ENCODE measurements around the gene C12orf56. TPM values are rescaled to one million over a fixed set of nuclear protein-coding genes. Genes with fewer than 3 reads are reported as not detected.
A peak's percentile ranks its signal among the peaks of the same experiment; 100 is the strongest.

The C12orf56 gene, protein sequence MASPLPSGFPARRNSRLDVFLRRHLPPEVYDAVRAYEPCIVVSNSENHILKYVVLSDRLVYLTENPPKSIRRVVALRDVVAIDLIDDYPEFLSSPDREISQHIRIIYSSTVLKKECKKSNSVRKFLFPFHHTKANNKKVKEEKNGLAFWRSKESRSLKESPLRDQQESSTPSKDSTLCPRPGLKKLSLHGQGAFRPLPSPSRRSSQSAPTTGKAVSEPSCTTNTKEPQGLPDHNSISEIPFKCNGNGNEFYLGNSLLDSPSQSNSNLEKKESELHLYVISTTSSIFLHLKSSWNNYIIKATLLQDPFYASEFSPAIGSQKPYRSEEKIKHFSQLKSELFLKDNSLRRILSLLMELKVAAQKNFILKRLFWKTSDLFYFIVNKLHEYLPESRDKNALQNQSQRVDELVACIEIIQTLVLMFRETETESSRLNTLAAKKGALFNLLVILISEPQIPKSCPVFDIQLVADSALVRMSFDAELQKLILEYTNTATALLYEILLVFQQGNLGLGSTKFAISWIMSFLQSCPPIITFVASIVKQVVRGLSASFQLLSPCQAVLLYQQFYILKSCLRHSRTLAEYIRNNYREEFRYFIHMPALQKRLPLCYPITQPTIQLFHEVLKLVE
- 0.41 TPM in 1 of 2 replicates, not detected in the other for total RNA-seq (2014; rRNA removed; shearing (Covaris generic))

DNA sequence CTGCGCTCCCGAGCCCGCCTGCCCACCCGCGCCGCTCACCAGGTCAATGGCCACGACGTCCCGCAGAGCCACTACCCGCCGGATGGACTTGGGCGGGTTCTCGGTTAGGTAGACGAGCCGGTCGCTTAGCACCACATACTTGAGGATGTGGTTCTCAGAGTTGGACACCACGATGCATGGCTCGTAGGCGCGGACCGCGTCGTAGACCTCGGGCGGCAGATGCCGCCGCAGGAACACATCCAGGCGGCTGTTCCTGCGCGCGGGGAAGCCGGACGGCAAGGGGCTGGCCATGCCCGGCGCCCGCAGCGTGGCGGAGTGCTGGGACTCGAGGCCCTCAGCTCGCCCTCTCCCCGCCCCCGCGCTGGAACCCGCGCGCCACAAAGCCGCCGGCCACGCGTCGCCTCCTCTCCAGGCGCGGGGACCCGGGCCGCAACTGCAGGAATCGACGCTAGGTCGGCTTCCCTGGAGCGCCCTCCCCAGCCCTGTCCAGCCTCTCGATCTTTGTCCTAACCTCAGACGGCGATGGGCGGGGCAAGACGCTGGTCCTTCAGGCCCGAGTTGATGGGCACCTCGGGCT, at the start of gene C12orf56:
Gene C12orf56, minus strand, starts transcription at position 484 of the 577 bp plus-strand sequence. Its CDS starts 193 bp downstream, at position 291.
- no peak for DNase-seq (ENCODE audit: low spot score)

DNA sequence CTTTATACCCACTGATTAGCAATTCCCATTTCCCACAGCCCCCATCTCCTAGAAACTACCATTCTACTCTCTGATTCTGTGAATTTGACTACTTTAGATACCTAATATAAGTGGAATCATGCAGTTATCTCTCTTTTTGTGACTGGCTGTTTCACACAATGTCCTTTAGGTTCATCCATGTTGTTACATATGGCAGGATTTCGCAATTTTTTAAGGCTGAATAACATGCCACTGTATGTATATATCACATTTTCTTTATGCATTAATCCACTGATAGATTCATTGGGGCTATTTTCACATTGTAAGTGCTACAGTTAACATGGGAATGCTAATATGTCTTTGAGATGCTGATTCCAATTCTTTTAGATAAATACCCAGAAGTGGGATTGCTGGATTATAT, 49.5 kb upstream of the C12orf56 start:
- DNase-seq (ENCODE audit: low spot score), result no peak

DNA sequence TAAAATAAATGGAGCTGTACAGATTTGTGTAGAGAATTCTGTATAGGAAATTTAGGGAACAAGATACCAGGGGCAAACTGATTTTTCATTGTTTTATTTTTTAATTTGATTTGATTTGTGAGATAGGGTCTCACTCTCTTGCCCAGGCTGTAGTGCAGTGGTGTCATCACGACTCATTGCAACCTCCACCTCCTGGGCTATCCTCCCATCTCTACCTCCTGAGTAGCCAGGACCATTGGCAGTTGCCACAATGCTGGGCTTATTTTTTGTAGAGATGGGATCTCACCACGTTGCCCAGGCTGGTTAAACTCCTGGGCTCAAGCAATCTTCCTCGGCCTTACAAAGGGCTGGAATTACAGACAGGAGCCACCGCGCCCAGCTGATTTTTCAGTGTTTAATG, 43.4 kb upstream of the C12orf56 start:
- DNase-seq (ENCODE audit: low spot score), result no peak

DNA sequence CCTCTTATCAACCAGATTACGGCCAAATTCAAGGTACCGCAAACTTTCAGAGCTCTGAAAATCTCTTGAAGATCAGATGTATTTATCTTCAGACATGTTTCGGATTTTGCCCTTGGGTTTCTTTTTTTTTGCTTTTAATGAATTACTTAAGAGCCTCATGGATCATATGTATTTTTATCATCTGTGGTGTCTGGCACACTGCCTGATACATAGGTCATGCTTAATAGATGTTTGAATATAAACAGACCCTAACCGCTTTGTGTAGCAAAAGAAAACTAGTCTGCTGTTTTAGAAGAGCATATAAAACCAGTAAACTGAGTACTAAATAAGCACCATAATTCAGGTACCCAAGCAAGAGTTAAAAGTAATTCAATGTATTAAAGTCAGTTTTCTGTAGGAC, 41.2 kb upstream of the C12orf56 start:
- no peak for DNase-seq (ENCODE audit: low spot score)

DNA sequence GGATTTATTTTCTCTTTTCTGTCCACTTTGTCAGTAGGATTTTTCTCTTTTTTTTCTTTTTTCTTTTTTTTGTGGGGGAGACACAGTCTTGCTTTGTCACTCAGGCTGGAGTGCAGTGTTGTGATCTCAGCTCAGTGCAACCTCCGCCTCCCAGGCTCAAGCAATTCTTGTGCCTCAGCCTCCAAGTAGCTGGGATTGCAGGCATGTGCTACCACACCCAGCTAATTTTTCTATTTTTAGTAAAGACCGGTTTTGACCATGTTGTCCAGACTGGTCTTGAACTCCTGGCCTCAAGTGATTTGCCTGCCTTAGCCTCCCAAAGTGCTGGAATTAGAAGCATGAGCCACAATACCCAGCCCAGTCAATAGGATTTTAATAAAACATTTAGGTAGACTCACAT, 40.3 kb upstream of the C12orf56 start:
- DNase-seq (ENCODE audit: low spot score), result no peak

DNA sequence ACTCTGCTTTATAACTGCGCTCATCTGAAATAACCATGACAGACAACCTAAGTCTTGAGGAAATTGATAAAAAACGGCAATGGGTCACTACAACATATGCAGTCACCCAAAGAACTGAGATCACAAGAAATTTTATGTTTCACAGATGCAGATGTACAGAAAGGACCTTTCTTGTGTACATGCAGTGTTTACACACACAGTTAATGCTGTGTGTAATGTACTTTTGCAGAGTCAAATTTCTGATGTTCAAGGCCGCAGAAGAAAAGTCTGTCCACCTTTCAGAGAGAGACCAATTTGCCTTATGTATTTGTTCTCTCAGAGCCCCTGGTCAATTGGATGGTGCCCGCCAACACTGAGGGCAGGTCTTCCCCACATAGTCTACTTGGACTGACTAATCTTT, 38.4 kb upstream of the C12orf56 start:
- DNase-seq (ENCODE audit: low spot score), result no peak

DNA sequence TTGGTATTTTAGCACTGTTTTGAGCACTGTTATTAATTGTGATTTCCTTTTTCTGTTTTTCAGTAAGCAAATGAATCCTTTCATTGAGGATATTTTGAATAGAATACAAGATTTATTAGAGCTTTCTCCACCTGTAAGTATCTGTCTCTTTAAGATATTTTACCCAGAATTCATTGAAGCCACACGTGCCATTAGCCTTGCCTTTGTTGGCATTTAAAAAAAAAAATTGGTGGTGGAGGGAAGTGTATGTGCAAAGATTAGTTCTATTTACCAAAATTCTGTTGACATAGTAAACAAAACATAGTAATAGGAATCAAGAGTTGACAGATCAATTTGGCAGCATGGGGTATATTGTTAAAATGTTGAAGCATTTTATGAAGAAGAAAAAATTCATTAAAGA, 37.4 kb upstream of the C12orf56 start:
- DNase-seq (ENCODE audit: low spot score), result no peak

DNA sequence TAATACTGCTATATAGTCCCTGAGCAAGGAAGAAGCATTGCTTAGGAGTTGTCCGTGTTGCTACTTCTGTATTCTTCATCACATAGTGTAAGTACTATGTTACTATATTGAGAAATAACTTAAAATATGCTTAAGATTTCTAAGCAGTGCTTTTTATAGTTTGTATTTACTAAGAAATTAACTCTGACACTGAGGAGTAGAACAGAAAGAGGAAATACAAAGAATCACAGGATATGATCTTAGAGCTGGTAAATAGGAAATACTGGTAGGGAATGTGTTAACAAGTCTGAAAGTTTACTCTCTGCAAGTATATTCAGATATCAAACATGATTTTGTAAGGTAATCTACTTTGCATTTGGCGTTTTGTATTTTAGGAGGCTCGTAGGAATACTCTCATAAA, 29.1 kb upstream of the C12orf56 start:
- DNase-seq (ENCODE audit: low spot score), result no peak

DNA sequence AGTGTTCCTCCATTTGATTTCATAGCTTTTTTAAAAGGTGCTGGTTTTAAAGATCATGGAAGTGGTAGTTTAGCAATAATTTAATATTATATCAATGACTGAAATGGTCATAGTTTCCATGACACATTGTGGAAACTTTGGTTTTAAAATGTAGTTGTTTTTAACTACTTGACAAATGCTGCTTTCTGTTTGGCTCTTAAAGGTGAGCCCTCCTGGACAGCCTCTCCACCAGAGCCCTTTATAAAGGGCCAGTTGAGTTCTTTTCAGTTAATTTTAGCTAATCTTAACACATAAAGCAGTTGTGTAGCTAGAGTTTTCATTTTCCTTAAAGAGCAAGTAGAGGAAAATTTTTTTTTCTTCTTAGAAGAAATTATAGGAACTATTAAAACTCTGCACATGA, 27.7 kb upstream of the C12orf56 start:
- DNase-seq (ENCODE audit: low spot score), result no peak

DNA sequence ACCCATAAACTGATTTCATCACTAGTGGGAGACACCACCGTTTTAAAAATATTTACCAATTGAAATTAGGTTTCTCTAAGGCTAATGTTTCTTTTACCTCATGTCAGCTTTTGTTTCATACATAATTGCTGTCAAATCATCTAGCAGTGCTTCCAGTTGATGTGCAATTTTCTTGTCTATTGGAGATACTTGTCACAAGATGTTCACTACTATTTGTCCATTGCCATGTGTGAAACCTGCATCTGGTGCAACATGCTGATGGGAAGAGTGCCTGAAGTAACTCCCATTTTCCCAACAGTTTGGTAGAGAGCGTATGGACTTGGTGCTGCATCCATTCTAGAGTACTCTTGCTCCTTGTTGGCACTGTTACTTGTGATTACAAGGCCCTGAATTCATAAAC, 23.3 kb upstream of the C12orf56 start:
- no peak for DNase-seq (ENCODE audit: low spot score)

DNA sequence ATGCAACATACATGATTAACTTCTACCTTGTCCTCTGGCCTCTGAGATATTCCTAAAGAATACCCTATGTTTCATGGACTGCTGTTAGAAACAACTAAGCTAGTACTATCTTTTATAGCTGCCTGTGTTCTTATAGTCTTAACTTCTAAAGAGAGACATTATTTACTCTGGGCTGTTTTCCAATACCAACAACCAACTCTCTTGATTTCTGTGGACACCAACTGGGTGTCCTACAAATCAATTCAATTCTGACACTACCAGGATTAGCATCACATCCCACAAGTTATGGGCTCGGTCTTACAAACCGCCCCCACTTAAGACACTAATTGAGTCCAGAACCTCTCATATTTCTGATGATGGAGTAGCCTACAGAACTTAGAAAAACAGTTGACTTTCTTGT, 21.9 kb upstream of the C12orf56 start:
- DNase-seq (ENCODE audit: low spot score), result no peak

DNA sequence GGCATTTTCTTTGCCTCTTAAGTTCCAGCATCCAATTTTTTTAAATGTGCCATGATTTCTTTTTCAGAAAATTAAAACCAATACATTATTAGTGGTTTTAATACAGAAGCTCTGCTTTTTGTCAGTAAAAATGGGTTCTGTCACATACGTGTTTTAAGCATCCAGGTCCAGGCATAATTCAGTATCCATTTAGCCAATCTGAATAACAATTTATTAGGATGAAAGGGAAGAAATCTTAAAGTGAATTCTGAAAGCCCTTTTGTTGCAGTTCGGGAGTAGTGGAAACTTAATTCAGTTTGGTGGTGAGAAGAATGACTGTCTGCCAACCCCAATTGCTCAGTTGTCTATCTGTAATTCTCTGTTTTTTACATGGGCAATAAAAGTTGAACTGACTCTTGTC, 20.9 kb upstream of the C12orf56 start:
- no peak for DNase-seq (ENCODE audit: low spot score)

DNA sequence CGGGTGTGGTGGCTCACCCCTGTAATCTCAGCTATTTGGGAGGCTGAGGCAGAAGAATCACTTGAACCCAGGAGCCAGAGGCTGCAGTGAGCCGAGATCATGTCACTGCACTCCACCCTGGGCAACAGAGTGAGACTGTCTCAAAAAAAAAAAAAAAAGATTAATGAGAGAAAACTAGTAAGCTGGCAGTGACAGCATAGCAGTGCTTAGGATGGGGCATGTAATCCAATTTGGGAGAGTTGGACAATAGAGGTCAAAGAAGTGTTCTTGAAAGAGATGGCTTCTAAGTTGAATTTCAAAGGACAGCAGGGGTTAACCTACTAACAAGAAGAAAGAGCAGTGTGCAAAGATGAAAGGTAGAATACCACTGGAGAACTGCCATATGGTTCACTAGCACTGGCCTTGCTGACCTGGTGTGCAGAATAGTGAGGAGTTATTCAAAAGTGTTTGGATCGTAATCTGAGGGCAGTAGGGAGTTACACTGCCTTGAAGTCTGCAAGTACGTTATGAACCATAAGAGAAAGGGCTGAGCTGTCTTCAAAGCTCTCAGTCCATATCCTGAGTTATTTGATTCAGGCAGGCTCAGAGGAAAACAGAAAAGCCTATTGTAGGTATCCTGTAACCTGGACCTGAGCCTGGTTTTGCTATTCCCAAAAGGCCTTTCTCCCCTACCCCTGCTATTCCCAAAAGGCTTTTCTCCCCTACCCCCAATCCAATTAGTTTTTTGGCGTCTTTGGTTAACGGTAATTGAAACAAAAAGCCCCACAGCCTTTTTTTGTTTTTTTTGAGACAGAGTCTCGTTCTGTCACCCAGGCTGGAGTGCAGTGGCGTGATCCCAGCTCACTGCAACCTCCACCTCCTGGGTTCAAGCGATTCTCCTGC, 17.0 kb upstream of the C12orf56 start:
- DNase-seq (ENCODE audit: low spot score), result no peak

DNA sequence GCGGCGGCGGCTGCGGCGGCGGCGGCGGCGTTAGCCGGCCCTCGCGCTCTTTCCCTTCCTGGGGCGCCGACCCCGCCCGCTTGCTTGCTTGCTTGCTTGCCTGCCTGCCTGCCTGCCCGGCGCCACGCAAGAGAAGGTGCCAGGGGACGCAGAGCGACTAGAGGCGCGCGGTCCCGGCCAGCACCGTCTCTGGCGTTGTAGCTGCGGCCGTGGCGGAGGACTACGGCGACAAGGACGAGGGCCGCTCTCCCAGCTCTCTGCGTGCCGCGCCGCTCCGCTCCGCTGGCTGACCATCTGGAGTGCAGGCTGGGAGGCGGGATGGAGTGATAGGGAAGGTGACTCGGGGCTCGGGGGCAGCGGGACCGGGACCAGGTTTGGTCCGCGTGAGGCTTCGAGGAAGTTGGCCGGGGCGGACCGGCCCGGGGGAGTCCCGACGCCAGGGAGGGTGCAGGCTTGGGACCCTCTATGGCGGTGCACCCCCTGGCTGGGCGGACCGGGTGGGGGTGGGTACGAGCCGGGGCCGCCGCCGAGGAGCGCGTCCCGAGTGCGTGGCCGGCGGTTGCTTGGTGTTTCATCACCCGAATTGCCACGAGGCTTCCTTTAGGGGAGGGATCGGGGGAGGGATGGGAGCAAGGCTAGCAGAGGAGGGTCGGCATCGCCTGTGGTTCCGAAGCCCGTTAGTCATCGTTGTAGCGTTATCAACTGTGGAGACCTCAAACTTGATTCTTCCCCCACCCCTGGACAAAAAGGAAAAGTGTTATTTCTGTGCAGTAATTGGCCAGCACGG, 14.1 kb upstream of the C12orf56 start:
- DNase-seq (ENCODE audit: low spot score), result peak; percentile 50

DNA sequence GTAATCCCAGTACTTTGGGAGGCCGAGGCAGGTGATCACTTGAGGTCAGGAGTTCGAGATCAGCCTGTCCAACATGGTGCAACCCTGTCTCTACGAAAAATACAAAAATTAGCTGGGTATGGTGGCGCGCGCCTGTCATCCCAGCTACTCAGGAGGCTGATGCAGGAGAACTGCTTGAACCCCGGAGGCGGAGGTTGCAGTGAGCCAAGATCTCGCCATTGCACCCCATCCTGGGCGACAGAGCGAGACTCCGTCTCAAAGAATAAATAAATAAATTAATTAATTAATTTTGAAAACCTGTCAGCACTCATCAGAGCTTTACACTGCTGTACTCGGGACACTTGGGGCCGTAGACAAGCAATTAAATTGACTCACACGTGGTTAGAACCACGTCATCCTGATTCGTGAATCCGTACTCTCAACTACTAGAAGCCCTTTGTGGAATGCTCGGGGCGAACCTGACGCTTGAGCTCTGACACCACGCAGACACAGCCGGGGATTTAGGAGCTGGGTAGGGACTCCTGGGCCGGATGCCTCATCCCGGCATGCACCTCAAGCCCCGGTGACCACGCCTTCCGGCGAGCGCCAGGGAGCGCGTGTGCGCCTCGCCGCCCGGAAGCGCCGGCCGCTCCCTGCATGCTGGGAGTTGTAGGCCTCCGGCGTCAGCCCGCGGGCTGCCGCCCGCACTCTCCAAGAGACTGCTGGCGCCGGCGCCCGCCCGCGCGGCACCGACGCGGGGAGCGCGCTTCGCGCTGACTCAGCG, 13.3 kb upstream of the C12orf56 start, which contains the start of gene XPOT:
Gene XPOT, plus strand, starts transcription at position 686 of the 763 bp plus-strand sequence. CDS start 5,644 bp downstream, outside the sequence.
- DNase-seq (ENCODE audit: low spot score), result peak; percentile 88

DNA sequence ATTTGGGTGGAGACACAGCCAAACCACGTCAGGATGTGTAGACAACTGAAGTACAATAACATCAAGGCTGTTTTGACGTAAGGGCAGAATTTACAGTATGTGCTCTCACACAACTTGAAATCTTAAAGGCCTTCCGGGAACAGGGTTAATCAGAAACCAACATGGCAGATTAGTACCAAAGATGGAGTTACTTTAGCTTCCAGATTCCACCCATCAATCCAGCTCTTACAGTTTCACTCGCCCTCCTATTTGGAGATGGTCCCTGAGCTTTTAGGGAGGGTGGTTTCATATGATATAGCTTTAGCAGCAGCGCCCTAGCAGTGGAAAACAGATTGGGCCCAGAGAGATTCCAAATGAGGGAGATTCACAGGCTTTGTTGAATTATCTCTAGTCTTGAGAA, 11.6 kb upstream of the C12orf56 start:
- no peak for DNase-seq (ENCODE audit: low spot score)

DNA sequence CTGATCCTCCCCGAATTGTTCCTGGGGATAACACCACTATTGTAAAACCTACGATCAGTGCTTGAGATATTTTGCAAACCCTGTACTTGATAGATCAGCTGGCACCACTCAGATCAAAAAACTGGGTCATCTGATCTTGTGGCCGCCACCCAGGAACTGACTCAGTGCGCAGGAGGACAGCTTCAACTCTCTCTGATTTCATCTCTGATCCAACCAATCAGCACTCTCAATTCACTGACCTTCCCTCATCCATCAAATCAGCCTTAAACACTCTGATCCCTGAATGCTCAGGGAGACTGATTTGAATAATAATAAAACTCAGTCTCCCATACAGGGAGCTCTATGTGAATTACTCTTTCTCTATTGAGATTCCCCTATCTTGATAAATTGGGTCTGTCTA, 9.5 kb upstream of the C12orf56 start:
- DNase-seq (ENCODE audit: low spot score), result peak; percentile 86

DNA sequence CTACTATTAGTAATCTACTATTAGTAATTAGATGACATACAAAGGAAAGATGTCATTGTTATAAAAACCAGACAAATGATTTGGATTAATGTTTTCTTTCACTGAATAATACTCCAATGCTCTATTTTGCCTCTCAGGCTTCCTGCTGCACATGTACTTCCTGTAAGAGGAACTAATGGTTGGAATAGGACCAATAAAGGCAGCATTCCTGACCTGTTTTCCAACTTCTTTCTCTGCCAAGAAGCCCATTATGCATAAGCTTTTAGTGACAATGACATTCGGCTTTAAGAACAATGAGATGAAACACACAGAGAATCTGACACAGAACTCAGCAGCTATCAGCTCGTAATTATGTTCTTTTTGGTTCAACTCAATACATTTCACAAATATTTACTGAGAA, 5.2 kb upstream of the C12orf56 start:
- no peak for DNase-seq (ENCODE audit: low spot score)

DNA sequence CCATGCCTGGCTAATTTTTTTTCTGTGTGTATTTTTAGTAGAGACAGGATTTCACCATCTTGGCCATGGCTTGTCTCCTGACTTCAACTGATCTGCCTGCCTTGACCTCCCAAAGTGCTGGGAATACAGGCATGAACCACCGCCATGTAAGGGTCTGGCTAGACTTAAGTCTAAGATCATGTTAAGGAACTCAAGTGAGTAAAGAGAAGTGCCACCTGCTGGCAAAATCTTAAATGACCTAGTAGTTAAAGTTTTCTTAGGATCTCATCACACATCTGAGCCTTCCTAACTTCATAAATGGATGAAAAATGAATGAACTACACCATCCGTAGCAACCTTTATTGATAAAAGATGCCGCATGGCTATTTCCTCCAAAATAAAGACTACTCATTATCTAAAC, 1.7 kb upstream of the C12orf56 start:
- peak; percentile 39 for DNase-seq (ENCODE audit: low spot score)

DNA sequence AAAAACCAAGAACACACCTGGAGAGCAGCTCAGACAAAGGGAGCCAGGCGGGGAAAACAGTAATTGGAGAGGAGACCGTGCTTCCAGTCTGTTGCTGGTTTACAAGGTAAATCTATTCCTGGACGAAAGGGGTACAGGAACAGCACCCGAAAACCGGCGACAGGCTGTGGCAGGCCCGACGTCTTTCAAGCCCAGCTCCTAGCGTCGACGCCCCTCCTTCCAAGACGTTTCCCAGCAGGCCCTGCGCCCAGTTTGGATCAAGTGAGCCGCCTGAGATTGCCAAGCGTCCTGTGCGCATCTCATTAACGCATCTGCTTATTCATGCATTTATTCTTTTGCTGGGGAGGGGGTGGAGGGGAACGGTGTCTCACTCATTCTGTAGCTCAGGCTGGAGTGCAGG, 1.4 kb downstream of the C12orf56 start:
- no peak for DNase-seq (ENCODE audit: low spot score)

All from A172 (cell line).